Fibroblast of lung (primary cell): ENCODE results near the gene SCN5A. TPM values are rescaled to one million over a fixed set of nuclear protein-coding genes. Genes with fewer than 3 reads are reported as not detected.
A peak's percentile ranks its signal among the peaks of the same experiment; 100 is the strongest.

Experiments
- DNase-seq, 2 donors: peaks; one replicate each; pipeline versions ENCODE4 v3.0.0 to v3.0.0-alpha.2; 2010; ENCODE audit warnings: low read depth in 2 of 2
- H2AFZ ChIP-seq: 2 replicates; pipeline ENCODE4 v1.5.1; 2012; ENCODE audit warnings: low read length, control low read depth, inconsistent platforms
- H3K27ac ChIP-seq: 2 replicates; pipeline ENCODE4 v1.5.1; 2011; ENCODE audit warnings: low read length, control low read depth; ENCODE audit not compliant: insufficient read depth
- H3K27me3 ChIP-seq: 2 replicates; pipeline ENCODE4 v1.5.1; 2011; ENCODE audit warnings: mild to moderate bottlenecking, low read length; ENCODE audit not compliant: control insufficient read depth, insufficient read depth
- H3K36me3 ChIP-seq: 2 replicates; pipeline ENCODE4 v1.5.1; 2011; ENCODE audit warnings: low read length; ENCODE audit not compliant: control insufficient read depth, insufficient read depth
- H3K4me1 ChIP-seq: 2 replicates; pipeline ENCODE4 v1.5.1; 2011; ENCODE audit warnings: low read length; ENCODE audit not compliant: control insufficient read depth, insufficient read depth; ENCODE audit errors: extremely low read depth
- H3K4me2 ChIP-seq: 2 replicates; pipeline ENCODE4 v1.5.1; 2011; ENCODE audit warnings: low read length, control low read depth; ENCODE audit not compliant: insufficient read depth; ENCODE audit errors: extremely low read depth
- H3K4me3 ChIP-seq, 4 experiments: fragments of 200-600 bp in 1 of 4; sonication (generic) in 1 of 4; replicated peaks in 1 of 4; 2 replicates each; pipeline ENCODE4 v1.5.1; 2011 to 2016; ENCODE audit warnings: low read length in 4 of 4, low read depth in 3 of 4, mild to moderate bottlenecking in 3 of 4, control low read depth in 2 of 4, inconsistent platforms in 1 of 4, mixed read lengths in 1 of 4; ENCODE audit not compliant: insufficient read depth in 1 of 4; ENCODE audit errors: control extremely low read depth in 1 of 4
- H3K79me2 ChIP-seq: 2 replicates; pipeline ENCODE4 v1.5.1; 2012; ENCODE audit warnings: mild to moderate bottlenecking, low read length, inconsistent platforms; ENCODE audit not compliant: control insufficient read depth, insufficient read depth
- H3K9ac ChIP-seq: 2 replicates; pipeline ENCODE4 v1.5.1; 2011; ENCODE audit warnings: mild to moderate bottlenecking, low read length, control low read depth; ENCODE audit not compliant: insufficient read depth
- H3K9me3 ChIP-seq: 2 replicates; pipeline ENCODE4 v1.5.1; 2012; ENCODE audit warnings: low read depth, low read length; ENCODE audit not compliant: control insufficient read depth, insufficient read depth
- H4K20me1 ChIP-seq: 2 replicates; pipeline ENCODE4 v1.5.1; 2011; ENCODE audit warnings: low read length; ENCODE audit not compliant: control insufficient read depth, insufficient read depth; ENCODE audit errors: extremely low read depth
- CTCF ChIP-seq, 2 donors: IDR thresholded peaks in 1 of 2; conservative IDR thresholded peaks in 1 of 2; 1 replicate in 1 of 2; 2 replicates in 1 of 2; pipeline ENCODE4 v1.5.1; 2011 to 2012; ENCODE audit warnings: low read length in 2 of 2, control low read depth in 1 of 2, inconsistent platforms in 1 of 2, low read depth in 1 of 2, mild to moderate bottlenecking in 1 of 2
- EZH2 ChIP-seq: IDR thresholded peaks from 2 replicates; pipeline ENCODE4 v1.5.1; 2012; ENCODE audit warnings: low read length, control low read depth, mild to moderate bottlenecking; ENCODE audit errors: missing control alignments
- polyA plus RNA-seq, 2 donors: library from polyadenylated mRNA; depleted of rRNA in 1 of 2; stranded (reverse) in 1 of 2; unstranded in 1 of 2; fragments of >200 nt; gene quantifications; 2 replicates each; pipeline ENCODE4 v1.2.1, GENCODE V29; 2011 to 2012; ENCODE audit warnings: missing spikeins in 1 of 2
- total RNA-seq: library from RNA; depleted of rRNA; stranded (reverse); fragments of >200 nt; gene quantifications from 2 replicates; pipeline ENCODE4 v1.2.1, GENCODE V29; 2014

Gene SCN5A
- total and polyA plus RNA-seq, 2 donors (not counting 1 experiment from before 2014, with no cell fraction given) = 0.27 to 0.50 TPM

- Histone ChIP-seq H3K9ac (no peak overlapping the region), H3K4me2 (no peak overlapping the region), H4K20me1 (no peaks in the 10 kb centered on the region), H3K4me1 (no peaks in the 10 kb centered on the region), H3K79me2 (no peaks in the 10 kb centered on the region), H2AFZ (no peak overlapping the region), H3K36me3 (no peaks in the 10 kb centered on the region), H3K9me3 (no peaks in the 10 kb centered on the region), H3K27me3 (no peaks in the 10 kb centered on the region), H3K4me3 (no peak overlapping the region), H3K27ac (no peak overlapping the region)
- TF ChIP-seq EZH2 (no peak), CTCF (conservative IDR thresholded peaks at IDR 0.05 in 1 of 2, IDR thresholded peaks at IDR 0.05 in 1 of 2; ENCODE audit: low read depth in 1 of 2, low read length in 2 of 2) (no peak)
- peak in 1 of 2 donors; percentile 49 for DNase-seq
These were observed 15.4 kb downstream of the SCN5A start for GRCh38 chr3:38634111-38634510.

- TF ChIP-seq EZH2 (no peak), CTCF (conservative IDR thresholded peaks at IDR 0.05 in 1 of 2, IDR thresholded peaks at IDR 0.05 in 1 of 2; ENCODE audit: low read depth in 1 of 2, low read length in 2 of 2) (no peak)
- Histone ChIP-seq H3K4me2 (no peak overlapping the region), H3K4me1 (no peaks in the 10 kb centered on the region), H3K27ac (no peak overlapping the region), H3K9ac (no peak overlapping the region), H4K20me1 (no peaks in the 10 kb centered on the region), H2AFZ (no peak overlapping the region), H3K4me3 (no peak overlapping the region), H3K27me3 (no peaks in the 10 kb centered on the region), H3K36me3 (no peaks in the 10 kb centered on the region), H3K79me2 (no peaks in the 10 kb centered on the region), H3K9me3 (no peaks in the 10 kb centered on the region)
- DNase-seq = no peak
These were observed 16.5 kb downstream of the SCN5A start for GRCh38 chr3:38632989-38633388.

DNA sequence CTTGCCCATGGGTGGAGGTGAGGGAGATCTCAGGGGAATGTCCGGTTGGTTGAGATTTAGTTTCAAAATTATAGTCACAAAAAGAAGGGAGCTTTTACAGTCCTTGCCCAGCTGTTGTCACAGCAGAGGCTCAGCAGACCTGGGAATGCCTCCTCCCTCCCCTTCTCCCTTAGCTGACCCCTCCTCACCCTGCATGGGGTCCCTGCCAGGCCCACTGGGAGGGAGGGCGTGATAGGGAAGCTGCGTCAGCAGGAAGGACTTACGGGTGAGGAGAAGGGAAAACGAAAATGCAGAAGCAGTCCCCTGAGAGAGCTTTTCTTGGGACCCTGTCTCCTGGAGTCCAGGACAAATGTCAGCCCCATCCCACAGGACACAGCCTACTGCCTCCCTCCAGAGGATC, 18.9 kb downstream of the SCN5A start:
- no peaks in the 10 kb centered on the region for H3K36me3 ChIP-seq
- no peak overlapping the region for H3K27ac ChIP-seq
- H3K4me2 ChIP-seq = no peak overlapping the region
- no peak for TF ChIP-seq CTCF (conservative IDR thresholded peaks at IDR 0.05 in 1 of 2, IDR thresholded peaks at IDR 0.05 in 1 of 2; ENCODE audit: low read depth in 1 of 2, low read length in 2 of 2)
- no peak for TF ChIP-seq EZH2
- no peak overlapping the region for H3K9ac ChIP-seq
- H3K4me1 ChIP-seq = no peaks in the 10 kb centered on the region
- no peak for DNase-seq
- H3K9me3 ChIP-seq = no peaks in the 10 kb centered on the region
- no peaks in the 10 kb centered on the region for H3K79me2 ChIP-seq
- H3K27me3 ChIP-seq = no peaks in the 10 kb centered on the region
- no peak overlapping the region for H3K4me3 ChIP-seq
- no peaks in the 10 kb centered on the region for H4K20me1 ChIP-seq
- no peak overlapping the region for H2AFZ ChIP-seq
